GM19463 (cell line): ENCODE results near the gene BET1L.
"Not testable (repeated sequence)": the region's sequence is repeated elsewhere in the genome, so short reads cannot be mapped to it uniquely, and the experiment has no call there.

Source experiments
- ATAC-seq: cut with Tn5 transposase; IDR thresholded peaks from one replicate; pipeline ENCODE4 v1.9.1; 2021; ENCODE audit warnings: mild to moderate bottlenecking, moderate library complexity; ENCODE audit not compliant: unreplicated experiment

Gene BET1L

DNA sequence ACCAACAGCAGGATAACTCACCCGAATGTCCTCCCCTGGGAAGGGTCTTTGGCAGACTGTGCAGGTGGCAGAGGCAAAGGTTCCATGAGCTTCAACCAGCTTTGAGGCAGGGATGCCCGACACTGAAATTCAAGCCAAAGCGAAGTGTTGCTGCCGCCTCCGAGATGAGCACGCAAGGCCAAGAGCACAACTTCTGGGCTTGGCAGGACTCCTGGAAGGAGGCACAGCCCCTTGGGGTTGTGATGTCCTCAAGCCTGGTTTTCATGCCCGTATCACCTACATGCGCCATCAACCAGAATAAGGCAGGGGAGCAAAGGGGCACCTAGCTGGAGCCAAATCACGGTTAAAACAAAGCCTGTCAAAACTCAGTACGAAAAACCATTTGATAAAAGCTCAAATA, 23.2 kb upstream of the BET1L start:
- no peak for ATAC-seq

DNA sequence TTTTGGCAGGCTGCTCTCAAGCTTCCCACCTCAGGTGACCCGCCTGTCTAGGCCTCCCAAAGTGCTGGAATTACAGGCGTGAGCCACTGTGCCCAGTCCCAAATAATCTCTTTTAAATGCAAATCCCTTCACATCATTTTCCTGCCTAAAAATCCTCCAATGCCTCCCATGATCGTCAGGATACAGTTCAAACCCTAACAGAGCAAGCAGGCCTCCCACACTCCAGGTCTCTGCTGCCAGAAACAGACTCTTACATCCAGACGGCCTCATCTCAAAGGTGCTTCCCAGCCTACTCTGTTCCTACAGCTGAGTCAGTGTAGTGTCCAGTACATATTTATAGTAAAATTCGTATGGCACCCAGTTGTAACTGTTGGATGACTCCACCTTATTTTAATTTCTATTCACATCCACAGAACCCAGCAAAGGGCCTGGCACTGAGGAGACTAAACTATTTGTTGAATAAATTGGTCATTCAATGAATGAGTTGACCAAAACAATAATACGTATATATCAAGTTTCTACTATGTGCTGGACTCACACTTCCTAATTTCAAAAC, 20.7 kb upstream of the BET1L start:
- ATAC-seq = no peak

DNA sequence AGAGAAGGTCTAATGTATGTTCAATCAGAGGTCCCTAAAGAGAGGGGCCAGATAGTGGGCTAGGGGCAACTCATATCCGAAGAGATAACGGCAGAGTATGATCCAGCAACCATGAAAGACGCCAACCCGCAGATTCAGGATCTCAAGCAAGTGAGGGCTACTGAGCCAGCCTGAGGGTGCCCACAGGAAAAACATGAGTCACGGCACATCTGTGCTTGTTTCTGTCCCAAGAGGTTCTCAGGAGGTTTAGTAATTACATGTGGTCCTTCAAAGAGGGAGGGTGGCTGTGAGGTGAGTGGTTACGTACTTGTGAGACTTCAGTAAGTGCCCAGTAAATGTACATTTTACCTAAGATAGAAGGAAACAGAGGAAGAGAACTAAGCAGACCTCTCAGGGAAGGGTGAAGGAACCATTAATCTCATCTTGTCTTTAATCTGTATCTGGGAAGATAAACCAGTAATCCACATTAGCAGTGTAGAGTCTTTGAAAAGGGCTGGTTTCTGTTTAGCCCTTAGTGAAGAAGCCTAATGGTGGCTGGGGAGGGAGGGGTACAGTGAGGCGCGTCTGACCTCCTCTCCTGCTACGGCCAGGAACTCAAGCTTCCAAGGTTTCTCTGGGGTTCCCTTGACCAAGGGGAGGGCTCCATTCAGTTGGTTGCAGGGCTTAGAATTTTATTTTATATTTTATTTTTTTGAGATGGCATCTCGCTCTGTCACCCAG, 18.7 kb upstream of the BET1L start:
- no peak for ATAC-seq

DNA sequence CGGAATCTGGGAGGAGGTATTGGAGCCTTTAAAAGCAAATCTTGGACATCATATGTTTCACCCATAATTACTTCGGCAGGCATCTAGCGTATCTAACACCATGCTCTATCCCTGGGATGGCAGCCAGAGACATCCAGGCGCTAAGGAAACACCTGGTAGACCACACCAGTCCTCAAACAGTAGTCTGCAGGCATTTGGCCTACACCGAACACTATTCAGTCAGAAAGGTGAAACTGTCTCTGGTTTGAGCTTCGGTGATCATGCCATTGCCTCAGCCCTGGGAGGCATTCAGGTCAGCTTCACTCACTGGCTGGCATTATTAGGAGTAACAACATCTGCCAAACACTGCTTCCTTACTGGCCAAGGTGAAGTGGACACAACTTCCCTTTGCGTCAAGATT, 17.2 kb upstream of the BET1L start:
- no peak for ATAC-seq

DNA sequence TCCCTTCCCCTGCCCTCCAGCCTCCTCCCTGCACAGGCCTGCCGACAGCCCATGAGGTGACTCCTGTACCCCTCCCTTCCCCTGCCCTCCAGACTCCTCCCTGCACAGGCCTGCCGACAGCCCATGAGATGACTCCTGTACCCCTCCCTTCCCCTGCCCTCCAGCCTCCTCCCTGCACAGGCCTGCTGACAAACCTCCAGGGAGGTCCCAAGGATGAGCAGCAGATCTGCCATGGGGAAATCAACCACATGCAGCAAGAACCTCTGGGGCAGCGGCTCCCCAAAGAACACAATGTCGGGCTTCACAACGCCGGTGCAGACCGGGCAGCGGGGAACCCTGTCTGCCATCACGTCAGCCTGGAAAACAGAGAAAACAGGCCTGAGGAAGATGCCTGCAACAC, 16.7 kb upstream of the BET1L start:
- no peak for ATAC-seq

DNA sequence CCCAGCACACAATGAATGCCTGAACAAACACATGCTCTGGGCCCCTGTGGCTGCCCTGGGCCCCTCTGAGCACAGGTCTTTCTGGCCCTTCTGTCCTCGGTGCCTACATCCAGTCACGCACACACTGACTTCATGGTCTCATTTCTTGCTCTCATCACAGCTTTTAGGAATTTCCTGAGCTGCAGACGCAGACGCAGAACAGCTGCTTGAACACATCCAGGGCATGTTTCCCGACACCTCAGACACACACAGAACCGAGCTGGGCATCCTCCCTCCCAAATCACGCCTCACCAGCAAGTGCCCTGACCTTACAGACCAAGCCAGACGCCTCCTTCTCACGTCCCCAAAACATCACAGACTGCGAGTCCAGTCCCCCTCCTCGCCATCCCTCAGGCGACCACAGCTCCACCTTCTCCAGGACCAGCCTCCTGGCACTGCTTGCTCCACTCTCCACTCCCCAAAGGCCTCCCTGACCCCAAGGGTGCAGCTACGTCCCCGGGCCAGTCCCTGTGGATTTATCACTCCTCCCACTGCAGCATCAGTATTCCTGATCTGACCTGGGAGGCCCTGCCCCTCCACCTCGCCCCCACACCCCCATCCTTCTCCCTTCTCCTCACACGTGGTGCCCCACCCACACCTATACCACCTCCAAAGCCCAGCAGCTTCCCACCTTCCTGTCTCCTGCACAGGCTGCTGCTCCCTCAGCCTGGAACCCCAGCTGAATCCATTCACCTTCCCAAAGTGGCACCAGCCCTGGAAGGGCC, 16.0 kb upstream of the BET1L start:
- no peak for ATAC-seq

DNA sequence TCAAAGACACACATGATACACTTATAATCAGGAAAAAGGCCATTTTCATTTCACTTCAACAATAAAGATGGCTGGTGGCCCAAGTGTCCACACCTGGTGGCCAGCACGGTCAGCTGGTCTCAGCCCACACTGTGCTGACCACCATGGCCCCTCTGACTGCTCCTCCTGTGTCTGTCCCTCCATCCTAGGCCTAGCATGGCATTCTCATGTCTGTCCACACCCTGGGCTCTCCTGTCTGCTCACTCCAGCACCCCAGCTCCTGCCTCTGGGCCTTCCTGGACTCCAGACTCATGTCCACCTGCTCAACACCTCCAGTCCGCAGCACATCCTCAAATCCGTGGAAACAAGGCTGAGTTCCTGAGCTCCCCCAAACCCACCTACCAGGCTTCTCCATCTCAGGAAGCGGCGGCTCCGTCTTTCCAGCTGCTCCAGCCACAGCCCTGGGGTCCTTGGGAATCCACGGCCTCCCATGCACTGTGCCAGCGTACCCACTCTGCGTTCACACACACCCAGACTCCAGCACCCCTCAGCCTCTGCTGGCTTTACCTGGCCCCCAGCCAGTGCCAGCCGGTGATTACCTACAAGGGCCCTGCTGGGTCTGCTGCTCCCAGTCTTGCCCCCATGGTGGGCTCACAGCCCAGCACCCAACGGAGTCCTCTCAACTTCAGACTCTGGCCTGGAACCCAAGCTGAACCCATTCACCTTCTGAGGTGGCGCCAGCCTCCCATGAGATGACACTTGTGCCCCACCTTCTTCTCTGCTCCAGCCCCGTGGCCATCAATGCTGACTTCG, 15.0 kb upstream of the BET1L start:
- ATAC-seq = no peak

DNA sequence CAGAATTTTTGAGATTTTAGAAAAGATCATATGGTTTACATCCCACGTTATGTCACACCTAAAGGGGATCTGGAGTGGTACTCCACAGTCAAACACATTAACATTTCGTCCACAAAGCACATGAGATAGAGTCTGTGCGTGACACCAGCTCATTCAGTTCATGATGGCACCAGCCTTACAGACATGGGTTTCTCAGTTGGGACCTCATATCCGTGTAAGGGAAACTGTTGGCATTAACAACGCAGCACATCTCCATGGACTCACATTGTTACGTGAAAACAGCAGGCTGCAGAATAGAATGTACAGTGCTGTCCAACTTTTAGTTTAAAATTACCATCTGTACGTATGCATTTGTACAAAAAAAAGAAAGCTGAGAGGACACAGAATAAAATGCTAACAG, 14.3 kb upstream of the BET1L start:
- ATAC-seq = no peak

DNA sequence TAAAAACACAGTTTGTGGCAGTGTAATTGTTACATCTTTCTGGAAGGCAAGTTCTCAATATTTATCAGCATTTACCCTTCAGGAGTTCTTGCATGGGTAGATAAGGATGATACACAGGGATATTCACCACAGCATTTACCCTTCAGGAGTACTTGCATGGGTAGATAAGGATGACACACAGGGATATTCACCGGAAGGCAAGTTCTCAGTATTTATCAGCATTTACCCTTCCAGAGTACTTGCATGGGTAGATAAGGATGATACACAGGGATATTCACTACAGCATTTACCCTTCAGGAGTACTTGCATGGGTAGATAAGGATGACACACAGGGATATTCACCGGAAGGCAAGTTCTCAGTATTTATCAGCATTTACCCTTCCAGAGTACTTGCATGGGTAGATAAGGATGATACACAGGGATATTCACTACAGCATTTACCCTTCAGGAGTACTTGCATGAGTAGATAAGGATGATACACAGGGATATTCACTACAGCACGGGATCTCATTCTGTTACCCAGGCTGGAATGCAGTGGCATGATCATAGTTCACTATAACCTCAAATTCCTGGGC, 13.5 kb upstream of the BET1L start:
- not testable (repeated sequence) for ATAC-seq

DNA sequence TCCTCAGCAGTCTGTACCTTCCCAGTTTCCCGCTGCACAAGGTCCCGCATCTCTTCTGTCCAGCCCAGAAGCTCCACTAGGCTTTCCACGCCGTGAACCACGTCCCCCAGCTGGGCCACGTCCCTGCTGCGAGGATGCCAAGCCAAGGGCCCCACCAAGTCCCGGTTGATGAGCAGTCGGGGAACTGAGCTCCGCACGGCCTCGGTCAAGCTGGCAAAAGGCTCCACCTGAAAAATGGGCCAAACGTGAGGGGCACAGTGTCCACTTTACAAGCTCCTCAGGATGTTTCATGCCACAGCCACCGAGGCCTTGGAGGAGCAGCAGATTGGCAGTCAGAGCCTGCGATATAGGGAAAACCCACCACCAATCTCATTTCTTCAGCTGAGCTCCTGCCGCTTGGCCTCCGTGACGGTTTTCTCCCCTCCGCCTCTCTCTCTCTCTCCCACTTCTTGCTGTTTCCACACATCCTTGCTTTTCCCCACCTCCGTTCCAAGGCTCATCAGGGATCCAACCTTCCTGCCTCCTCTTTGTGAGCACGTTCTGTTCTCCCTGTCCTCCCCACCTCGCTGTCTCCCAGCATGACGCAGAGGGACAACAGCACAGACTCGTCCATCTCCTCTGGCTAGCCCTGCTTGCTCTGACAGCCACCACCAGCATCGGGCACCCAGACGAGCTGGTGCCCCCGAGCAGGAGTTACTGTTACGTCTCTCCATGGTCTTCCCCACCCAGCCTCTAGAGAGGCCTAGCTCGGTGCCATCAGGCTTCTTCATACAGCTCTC, 11.8 kb upstream of the BET1L start:
- no peak for ATAC-seq

DNA sequence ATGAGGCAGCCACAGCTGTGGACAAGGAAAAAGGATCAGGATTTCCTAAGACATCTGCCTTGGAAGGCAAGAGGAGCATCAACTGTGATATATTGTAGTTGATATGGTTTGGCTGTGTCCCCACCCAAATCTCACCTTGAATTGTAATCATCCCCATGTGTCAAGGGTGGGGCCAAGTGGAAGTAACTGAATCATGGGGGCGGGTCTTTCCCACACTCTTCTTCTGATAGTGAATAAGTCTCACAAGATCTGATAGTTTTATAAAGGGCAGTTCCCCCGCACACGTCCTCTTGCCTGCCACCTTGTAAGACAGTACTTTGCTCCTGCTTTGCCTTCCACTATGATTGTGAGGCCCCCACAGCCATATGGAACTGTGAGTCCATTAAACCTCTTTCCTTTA, 10.5 kb upstream of the BET1L start:
- no peak for ATAC-seq

DNA sequence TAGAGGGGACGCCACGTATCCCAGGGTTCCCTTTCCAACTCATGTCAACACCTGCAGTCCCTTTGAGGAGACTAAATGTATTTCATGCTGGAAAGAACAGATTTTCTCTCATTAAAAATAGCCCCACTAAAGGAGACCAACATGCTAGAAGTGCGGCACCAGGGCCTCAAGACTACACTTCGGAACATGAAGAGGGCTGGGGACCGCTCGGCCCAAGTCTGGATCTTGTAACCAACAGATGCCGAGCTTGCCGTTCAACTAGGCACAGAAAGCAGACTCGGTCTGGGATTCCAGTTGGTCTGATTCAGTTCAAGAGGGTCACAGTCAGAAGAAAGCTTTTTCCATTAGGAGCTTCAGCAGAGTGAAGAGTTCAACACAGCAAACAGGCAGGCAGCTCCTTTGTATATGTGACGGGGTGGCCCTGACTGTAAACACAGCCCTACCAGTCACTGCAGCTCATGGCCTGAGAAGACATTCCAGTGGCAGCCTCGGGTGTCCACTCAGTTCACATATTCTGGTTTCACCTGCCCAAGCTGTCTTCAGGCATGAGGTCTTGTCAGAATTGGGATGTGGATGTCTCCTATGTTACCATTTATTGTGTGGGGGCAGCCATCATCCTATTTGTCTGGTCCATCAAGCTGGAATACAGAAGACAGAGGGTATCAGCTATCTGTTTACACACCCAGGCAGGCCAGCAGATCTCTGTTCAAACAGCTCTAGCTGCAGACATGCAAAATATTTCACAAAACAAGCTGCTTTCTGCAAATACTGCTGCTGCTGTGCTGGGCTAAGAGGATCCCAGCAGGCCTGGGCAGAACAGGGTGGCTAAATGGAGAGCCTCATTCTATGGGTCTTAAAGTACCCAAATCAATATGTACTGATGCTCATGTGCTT, 9.1 kb upstream of the BET1L start:
- no peak for ATAC-seq

DNA sequence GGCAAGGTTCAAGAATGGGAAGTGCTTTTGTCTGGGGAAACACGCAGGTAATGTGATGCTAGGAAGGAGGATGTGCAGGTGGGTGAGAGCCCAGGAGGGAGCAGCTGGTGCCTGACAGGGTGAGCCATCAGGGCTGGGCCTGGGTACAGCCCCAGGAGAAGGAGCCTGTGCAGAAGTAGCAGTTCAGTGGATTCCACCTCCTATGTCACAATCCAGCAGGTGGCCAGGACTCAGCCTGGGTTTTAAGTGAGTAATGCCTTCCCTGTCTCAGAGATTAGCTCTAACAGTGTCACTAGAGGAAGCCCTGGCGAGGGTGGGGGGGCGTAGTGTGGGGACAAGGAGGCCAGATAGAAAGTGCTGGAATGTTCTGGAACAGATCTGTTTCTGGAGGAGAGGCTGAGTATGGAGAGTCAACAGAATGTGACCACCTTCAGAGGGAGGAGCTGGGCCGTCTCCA, 8.4 kb upstream of the BET1L start:
- ATAC-seq = no peak

DNA sequence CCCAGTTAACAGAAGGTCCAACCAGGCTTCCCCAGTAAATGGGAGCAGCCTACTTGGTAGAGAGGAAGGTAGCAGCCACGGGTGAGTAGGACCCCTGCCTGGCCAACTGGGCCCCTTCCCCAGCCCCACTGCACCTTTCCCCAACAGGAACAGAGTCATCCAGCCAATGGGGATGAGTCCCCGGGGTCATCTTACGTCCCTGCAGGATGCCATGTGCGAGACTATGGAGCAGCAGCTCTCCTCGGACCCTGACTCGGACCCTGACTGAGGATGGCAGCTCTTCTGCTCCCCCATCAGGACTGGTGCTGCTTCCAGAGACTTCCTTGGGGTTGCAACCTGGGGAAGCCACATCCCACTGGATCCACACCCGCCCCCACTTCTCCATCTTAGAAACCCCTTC, 6.9 kb upstream of the BET1L start:
- no peak for ATAC-seq

DNA sequence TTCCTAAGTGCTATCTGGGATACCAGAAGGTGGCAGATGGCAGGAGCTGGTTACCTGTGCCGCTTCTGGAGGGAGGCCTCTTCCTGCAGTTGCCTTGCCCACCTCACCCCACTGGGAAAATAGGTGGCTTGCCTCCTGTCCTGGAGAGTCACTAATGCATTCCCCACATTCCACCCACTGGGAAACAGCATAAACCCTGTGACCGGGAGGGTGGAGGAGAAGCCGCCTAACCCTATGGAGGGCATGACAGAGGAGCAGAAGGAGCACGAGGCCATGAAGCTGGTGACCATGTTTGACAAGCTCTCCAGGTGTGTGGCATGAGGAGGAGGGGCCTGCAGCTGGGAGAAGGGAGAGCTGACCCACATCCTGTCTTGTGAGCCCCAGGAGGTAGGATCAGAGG, 5.9 kb upstream of the BET1L start:
- no peak for ATAC-seq

DNA sequence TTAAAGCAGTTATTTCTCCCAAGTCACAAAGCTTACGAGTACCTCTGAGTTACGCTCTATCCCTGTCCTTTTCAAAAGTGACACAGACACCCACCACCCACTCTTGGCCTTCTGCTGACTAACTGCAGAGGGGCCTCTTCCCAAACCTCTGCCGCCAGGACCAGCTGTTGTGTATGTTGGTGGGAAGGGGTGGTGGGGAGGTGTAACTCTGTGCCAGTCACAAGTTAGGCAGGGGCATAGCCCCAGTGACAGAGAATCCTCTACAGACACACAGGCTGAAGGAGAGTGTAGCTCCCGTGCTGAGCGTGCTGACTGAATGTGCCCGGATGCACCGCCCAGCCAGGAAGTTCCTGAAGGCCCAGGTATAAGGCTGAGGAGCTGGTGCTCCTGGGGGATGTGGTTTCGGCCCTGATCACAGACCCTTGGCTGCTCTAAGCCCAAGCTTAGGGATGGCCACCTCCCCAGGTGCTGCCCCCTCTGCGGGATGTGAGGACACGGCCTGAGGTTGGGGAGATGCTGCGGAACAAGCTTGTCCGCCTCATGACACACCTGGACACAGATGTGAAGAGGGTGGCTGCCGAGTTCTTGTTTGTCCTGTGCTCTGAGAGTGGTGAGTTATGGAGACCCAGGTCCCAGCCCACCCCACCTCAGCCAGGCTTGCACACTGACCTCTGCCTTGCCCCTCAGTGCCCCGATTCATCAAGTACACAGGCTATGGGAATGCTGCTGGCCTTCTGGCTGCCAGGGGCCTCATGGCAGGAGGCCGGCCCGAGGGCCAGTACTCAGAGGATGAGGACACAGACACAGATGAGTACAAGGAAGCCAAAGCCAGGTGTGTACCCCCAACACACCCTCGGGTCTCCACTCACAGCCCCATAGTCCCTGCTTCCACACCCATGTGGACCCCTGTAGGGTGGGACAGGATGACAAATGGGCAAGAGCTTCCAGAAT, 5.2 kb upstream of the BET1L start:
- ATAC-seq = no peak

DNA sequence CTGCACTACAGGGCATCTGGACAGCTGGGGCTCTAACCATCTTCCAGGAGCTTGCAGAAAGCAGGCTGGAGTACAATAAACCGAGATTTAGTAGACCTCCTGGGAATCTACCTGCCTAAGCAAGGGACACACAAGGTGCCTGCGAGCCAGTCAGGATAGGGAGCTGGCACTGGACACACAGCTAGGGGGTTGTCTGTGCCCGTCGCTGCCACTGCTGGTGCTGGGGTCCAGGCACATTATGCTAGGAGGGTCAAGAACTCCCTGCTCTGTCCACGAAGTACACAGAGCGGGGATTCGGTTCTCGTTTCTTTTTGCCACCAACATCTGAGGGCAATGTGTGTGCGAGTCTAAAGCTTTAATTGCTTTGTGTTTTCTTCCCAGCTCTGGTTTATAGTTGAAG, 4.5 kb upstream of the BET1L start:
- no peak for ATAC-seq

DNA sequence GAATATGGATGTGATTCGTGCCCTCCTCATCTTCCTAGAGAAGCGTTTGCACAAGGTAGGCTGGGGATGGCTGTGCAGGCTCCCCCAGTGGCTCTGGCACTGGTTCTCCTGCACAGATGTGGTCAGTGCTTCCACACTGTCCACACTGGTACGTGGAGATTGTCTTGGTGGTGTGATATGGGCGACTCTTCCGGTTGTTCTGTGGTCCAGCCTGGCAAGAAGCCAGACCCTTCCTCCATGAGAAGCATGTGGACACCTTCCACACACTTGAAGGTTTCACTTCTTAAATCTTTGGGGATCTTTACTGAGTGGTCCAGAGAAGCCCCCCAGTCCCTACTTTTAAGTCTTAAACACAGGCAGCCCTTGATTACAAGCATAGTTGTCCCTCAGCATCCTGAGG, 4.1 kb upstream of the BET1L start:
- ATAC-seq = no peak
